Left renal pelvis (tissue), 4 donors: ENCODE measurements around the gene EAPP. TPM values are rescaled to one million over a fixed set of nuclear protein-coding genes. Genes with fewer than 3 reads are reported as not detected.
"Not testable (repeated sequence)": the region's sequence is repeated elsewhere in the genome, so short reads cannot be mapped to it uniquely, and the experiment has no call there.

Source experiments
- DNase-seq, 4 donors: peaks; one replicate each; pipeline ENCODE4 v3.0.0-alpha.2; 2013; ENCODE audit warnings: low read depth in 4 of 4, low spot score in 3 of 4
- polyA plus RNA-seq, 4 donors: library from polyadenylated mRNA; unstranded; fragments of 120-200 nt; gene quantifications; one replicate each; pipeline ENCODE4 v1.2.1, GENCODE V29; 2013; ENCODE audit not compliant: insufficient read length in 4 of 4

The EAPP gene
- polyA plus RNA-seq, 4 donors, result 50.9 to 79.7 (median 72.2) TPM

DNA sequence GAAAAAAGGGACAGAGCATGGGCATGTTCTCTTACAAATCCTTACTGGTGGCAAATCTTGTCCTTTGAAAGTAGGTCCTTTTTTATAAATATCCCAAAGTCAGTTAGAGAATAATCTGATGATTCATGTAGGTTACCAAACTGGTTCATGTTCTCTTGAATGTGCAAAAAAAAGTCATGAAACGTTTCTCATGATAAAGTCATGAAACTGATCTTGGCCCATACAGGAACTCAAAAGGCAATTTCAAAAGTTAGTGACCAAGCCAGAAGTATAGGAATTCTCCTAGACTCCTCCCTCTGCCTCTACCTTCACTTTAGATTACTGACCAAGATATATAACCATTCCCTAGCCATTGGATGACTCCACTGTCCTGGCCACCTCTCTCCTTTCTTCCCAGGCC is 50.2 kb downstream of the EAPP start:
- no peak for DNase-seq

DNA sequence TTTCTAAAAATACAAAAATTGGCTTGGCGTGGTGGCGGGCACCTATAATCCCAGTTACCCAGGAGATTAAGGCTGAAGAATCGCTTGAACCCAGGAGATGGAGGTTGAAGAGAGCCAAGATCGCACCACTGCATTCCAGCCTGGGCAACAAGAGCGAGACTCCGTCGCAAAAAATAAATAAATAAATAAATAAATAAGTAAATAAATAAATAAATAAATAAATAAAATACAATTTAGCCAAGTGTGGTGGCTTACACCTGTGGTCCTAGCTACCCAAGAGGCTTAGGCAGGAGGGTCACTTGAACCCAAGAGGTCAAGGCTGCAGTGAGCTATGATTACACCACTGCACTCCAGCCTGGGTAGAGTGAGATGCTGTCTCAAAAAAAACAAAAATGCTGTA is 51.0 kb downstream of the EAPP start:
- DNase-seq, result no peak

DNA sequence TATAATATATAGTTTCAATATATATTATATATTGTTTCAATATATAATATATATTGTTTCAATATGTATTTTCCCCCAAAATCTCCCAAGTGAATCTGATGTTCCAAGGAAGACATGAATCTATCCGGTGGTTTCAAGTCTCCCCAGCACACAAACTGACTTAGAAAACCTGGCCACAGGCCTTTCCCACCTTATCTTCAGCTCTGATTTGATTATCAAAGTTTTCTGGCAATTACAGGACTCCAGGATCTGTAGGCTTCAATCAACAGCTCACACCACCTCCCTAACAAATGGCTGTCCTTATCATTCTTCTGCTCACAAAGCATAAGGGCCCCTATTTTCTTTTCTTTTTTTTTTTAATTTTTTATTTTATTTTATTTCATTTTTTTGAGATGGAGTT is 54.8 kb downstream of the EAPP start:
- DNase-seq, result no peak

DNA sequence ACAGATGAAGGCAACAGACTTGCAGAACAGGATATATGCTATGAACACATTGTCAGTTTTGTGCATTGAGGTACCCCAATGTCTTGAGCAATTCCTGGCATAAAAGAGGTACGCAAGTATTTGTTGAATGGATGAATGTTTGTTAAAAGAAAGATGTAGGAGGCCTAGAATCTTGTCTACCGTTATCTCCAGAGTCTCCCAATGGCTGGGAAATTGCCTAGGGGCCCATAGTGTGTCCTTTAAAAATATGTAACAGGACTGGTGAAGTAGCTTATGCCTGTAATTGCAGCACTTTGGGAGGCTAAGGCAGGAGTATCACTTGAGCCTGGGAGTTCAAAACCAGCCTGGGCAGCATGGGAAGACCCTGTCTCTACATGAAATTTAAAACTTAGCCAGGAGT is 57.0 kb downstream of the EAPP start:
- DNase-seq, result no peak

DNA sequence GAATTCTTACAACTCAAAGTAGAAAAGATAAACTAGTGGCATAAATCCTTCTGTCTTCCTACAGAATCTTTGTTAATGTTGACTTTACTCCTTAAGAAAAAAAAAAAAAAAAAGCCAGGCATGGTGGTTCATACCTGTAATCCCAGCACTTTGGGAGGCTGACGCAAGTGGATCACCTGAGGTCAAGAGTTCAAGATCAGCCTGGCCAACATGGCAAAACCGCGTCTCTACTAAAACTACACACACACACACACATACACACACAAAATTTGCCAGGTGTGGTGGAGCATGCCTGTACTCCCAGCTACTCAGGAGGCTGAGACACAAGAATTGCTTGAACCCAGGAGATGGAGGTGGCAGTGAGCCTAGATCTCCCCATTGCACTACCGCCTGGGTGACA is 59.8 kb downstream of the EAPP start:
- no peak for DNase-seq

DNA sequence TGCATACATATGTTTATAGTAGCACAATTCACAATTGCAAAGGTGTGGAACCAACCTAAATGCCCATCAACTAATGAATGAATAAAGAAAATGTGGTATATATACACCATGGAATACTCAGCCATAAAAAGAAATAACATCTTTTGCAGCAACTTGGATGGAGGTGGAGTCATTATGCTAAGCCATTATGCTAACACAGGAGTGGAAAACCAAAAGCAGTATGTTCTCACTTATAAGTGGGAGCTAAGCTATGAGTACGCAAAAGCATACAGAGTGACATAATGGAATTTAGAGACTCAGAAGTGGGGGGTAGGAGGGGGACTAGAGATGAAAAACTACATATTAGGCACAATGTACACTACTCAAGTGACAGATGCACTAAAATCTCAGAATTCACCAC is 61.2 kb downstream of the EAPP start:
- no peak for DNase-seq

DNA sequence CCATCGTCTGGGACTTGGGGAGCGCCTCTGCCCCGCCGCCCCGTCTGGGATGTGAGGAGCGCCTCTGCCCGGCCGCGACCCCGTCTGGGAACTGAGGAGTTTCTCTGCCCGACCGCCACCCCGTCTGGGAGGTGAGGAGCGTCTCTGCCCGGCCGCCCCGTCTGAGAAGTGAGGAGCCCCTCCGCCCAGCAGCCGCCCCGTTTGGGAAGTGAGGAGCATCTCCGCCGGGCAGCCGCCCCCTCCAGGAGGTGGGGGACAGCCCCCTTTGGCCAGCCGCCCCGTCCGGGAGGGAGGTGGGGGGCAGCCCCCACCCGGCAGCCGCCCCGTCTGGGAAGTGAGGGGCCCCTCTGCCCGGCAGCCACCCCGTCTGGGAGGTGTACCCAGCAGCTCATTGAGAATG is 63.5 kb downstream of the EAPP start:
- not testable (repeated sequence) for DNase-seq

DNA sequence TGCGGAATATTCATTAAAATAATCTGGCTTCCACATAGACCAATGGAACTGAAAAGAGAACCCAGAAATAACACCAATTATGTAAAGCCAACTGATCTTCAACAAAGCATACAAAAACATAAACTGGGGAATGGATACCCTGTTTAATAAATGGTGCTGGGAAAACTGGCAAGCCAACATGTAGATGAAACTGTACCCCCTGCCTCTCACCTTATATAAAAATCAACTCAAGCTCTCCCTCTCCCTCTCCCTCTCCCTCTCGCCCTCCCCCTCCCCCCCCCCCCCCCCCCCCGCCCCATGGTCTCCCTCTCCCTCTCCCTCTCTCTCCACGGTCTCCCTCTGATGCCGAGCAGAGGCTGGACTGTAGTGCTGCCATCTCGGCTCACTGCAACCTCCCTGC is 64.3 kb downstream of the EAPP start:
- no peak for DNase-seq

DNA sequence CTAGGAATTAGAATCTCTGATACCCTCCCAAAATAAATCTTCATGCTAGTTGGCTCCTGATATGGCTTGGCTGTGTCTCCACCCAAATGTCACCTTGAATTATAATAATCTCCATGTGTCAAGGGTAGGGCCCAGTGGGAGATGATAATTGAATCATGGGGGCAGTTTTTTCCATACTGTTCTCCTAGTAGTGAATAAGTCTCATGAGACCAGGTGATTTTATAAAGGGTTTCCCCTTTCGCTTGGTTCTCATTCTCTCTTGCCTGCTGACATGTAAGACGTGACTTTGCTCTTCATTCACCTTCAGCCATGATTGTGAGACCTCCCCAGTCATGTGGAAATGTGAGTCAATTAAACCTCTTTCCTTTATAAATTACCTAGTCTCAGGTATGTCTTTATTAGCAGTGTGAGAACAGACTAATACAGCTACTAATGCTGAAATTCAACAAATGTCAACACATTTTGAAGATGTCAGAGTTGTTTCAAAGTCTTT is 65.3 kb downstream of the EAPP start:
- no peak for DNase-seq

DNA sequence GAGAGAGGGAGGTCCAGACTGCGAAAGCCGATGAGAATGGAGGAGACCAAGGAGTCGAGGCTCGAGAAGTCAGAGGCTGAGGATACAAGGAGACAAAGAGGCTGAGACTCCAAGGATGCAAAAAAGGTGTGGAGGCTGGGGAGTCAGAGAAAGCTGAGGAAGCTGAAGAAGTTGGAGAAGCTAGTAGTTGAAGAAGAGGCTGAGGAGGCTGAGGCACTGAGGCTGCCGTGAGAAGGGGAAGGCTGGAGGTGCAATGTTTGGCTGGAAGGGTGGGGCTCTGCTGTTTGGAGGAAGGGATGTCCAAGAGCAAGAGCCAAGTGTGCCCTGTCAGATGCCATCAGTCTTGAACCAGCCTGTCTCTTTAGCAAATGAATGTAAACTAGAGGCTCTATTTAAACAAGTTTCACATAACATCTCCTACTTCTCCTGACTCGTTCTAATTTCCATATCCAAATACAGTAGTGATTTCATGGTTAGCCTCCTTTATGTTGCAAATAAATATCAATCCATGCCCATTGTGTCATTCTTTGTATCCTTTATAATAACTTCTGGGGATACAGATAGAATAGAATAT is 66.7 kb downstream of the EAPP start:
- DNase-seq, result no peak

DNA sequence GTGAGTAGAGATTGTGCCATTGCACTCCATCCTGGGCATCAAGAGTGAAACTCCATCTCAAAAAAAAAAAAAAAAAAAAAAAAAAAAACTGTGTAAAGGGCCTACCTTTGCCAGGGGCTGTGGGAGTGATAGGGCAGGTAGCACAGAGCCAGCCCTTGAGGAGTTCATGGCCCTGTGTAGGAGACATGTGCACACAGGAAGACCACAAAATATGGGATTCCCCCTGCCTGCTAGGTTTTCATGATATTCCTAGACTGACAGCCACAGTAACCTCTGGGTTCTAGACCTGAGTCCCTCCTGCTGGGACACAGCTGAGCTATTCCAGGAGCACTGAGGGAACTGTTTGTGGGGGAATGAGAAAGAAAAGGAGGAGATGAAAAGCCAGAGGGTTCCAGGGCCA is 69.2 kb downstream of the EAPP start:
- no peak for DNase-seq

DNA sequence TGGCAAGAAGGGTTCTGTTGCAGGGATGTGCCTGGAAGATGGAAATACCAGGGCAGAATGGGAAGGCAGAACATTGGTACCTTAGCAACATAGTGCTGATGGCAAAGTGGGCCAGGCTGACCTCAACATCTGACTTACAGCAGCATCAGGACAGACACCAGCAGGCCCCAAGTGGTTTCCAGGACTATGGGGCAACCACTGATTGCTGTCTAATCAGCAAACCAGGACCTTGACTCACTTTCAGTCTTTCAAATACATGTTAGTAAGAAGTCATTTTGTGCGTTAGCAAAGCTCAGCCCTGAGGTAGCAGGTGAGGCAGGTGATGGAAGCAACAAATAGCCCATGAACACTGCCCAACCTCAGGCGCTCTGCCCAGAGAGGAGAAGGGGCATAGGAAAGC is 72.8 kb downstream of the EAPP start:
- no peak for DNase-seq

Other genes with a start within 250 kb of the EAPP start
- gene SPTSSA, start 77.5 kb downstream of the EAPP start, polyA plus RNA-seq, result 10 to 100 TPM; 22.7 to 43.2 (median 31.7) TPM
- gene SNX6, start 90.4 kb upstream of the EAPP start, polyA plus RNA-seq, result 100 to 1,000 TPM; 104 to 140 (median 131) TPM
- gene CFL2, start 174.9 kb upstream of the EAPP start, polyA plus RNA-seq, result 10 to 100 TPM; 61.8 to 82.6 (median 77.8) TPM